ENCODE measurements around the gene UBAP2L.
"Not testable (repeated sequence)": the region's sequence is repeated elsewhere in the genome, so short reads cannot be mapped to it uniquely, and the experiment has no call there.

UBAP2L gene

DNA sequence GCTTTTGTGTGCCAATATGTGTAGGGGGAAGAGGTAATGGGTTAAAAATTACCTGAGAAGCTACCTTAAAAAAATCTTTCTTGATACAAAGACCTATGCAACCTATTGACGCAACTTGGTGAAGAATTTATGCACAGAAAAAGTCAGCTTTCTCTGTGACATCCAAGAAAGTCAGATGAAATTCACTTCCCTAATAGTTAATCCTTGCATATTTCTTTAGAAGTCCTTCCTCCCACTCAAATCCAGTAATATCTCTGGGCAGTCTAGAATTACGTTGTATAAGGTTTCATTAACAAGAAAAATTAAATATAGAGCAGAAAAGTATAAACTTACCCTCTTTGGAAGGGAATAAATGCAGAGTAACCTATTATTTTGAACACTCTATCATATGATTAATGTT, 2.9 kb downstream of the UBAP2L start:
- peaks cover 13% of the 10 kb centered on the region for H3K79me1 ChIP-seq (ENCODE audit: low read length)

DNA sequence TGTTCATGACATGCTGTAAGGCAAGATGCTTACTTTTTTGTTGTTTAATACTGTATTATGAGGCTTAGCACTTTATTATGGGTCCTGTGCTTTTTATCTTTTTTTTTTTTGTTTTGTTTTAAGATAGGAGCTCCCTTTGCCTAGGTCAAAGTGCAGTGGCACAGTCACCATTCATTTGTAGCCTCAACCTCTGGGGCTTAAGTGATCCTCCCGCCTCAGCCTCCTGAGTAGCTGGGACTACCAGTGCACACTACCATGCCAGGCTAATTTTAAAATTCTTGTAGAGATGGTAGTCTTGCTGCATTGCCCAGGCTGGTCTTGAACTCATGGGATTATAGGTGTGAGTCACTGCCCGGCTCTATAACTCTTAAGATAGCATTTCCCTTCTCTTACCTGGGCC, 4.6 kb downstream of the UBAP2L start:
- no peak for DNase-seq
- H3K27me3 ChIP-seq (ENCODE audit: insufficient read depth, low read length): no peaks in the 10 kb centered on the region
- no peak overlapping the region for H3K18ac ChIP-seq (ENCODE audit: low read length)
- H3K4ac ChIP-seq (ENCODE audit: low read depth, low read length): peak overlapping the region; percentile 70
- no peak overlapping the region for H3K4me3 ChIP-seq (ENCODE audit: low read depth, low read length)
- no peak overlapping the region for H2AK5ac ChIP-seq (ENCODE audit: low read length)
- H2BK12ac ChIP-seq (ENCODE audit: low read length): no peak overlapping the region
- no peaks in the 10 kb centered on the region for H3K9me3 ChIP-seq (ENCODE audit: insufficient read depth, low read depth, low read length)
- no peak overlapping the region for H2BK120ac ChIP-seq (ENCODE audit: insufficient read depth, low read length, poor library complexity)
- no peak overlapping the region for H4K12ac ChIP-seq (ENCODE audit: low read depth, low read length)
- no peaks in the 10 kb centered on the region for H3K4me1 ChIP-seq (ENCODE audit: control insufficient read depth in 1 of 2, insufficient read depth in 2 of 2, low read length in 2 of 2)
- no peak overlapping the region for H3K27ac ChIP-seq (ENCODE audit: low read depth, low read length)
- peaks cover 8% of the 10 kb centered on the region for H3K79me1 ChIP-seq (ENCODE audit: low read length)
- no peak overlapping the region for H2BK5ac ChIP-seq (ENCODE audit: low read depth, low read length, poor library complexity)
- H3K79me2 ChIP-seq (ENCODE audit: control insufficient read depth, insufficient read depth, low read length, poor library complexity): peaks cover 10% of the 10 kb centered on the region
- H3K4me2 ChIP-seq (ENCODE audit: low read length): no peak overlapping the region
- no peak overlapping the region for H2AFZ ChIP-seq (ENCODE audit: insufficient read depth, low read length, poor library complexity)
- H3K23ac ChIP-seq (ENCODE audit: low read length): no peak overlapping the region
- WGBS (ENCODE audit: extremely low coverage, insufficient coverage, insufficient read length): no CpG with 5 or more reads among the region's 2 CpGs
- peaks cover 24 to 39% of the 10 kb centered on the region in 2 experiments for H3K36me3 ChIP-seq (ENCODE audit: control insufficient read depth in 1 of 2, insufficient read depth in 2 of 2, low read length in 2 of 2)
- no peak overlapping the region for H3K14ac ChIP-seq (ENCODE audit: low read length)
- no peak overlapping the region for H4K91ac ChIP-seq (ENCODE audit: low read depth, low read length)
- no peak overlapping the region for H4K8ac ChIP-seq (ENCODE audit: low read depth, low read length)
- H3K9ac ChIP-seq (ENCODE audit: low read length): no peak overlapping the region

More for the DNA sequence above, 2.9 kb downstream of the UBAP2L start:
- no peak overlapping the region for H3K9ac ChIP-seq (ENCODE audit: low read length)
- peaks cover 20% of the 10 kb centered on the region for H3K79me2 ChIP-seq (ENCODE audit: control insufficient read depth, insufficient read depth, low read length, poor library complexity)
- peaks cover 2 to 4% of the 10 kb centered on the region in 2 experiments for H3K4me1 ChIP-seq (ENCODE audit: control insufficient read depth in 1 of 2, insufficient read depth in 2 of 2, low read length in 2 of 2)
- H3K27ac ChIP-seq (ENCODE audit: low read depth, low read length): no peak overlapping the region
- no peak overlapping the region for H3K4ac ChIP-seq (ENCODE audit: low read depth, low read length)
- peaks cover 16 to 27% of the 10 kb centered on the region in 2 experiments for H3K36me3 ChIP-seq (ENCODE audit: control insufficient read depth in 1 of 2, insufficient read depth in 2 of 2, low read length in 2 of 2)
- H3K14ac ChIP-seq (ENCODE audit: low read length): no peak overlapping the region
- H2BK12ac ChIP-seq (ENCODE audit: low read length): no peak overlapping the region
- H4K91ac ChIP-seq (ENCODE audit: low read depth, low read length): no peak overlapping the region
- H2BK5ac ChIP-seq (ENCODE audit: low read depth, low read length, poor library complexity): no peak overlapping the region
- H4K12ac ChIP-seq (ENCODE audit: low read depth, low read length): no peak overlapping the region
- no peak overlapping the region for H3K4me3 ChIP-seq (ENCODE audit: low read depth, low read length)
- no peaks in the 10 kb centered on the region for H3K27me3 ChIP-seq (ENCODE audit: insufficient read depth, low read length)
- no peak overlapping the region for H3K4me2 ChIP-seq (ENCODE audit: low read length)
- no peak overlapping the region for H2BK120ac ChIP-seq (ENCODE audit: insufficient read depth, low read length, poor library complexity)
- H3K9me3 ChIP-seq (ENCODE audit: insufficient read depth, low read depth, low read length): no peaks in the 10 kb centered on the region
- no peak overlapping the region for H3K23ac ChIP-seq (ENCODE audit: low read length)
- H3K18ac ChIP-seq (ENCODE audit: low read length): no peak overlapping the region
- no peak overlapping the region for H2AFZ ChIP-seq (ENCODE audit: insufficient read depth, low read length, poor library complexity)
- H4K8ac ChIP-seq (ENCODE audit: low read depth, low read length): no peak overlapping the region
- no peak for DNase-seq
- H2AK5ac ChIP-seq (ENCODE audit: low read length): no peak overlapping the region
- no CpG with 5 or more reads among the region's 2 CpGs for WGBS (ENCODE audit: extremely low coverage, insufficient coverage, insufficient read length)

DNA sequence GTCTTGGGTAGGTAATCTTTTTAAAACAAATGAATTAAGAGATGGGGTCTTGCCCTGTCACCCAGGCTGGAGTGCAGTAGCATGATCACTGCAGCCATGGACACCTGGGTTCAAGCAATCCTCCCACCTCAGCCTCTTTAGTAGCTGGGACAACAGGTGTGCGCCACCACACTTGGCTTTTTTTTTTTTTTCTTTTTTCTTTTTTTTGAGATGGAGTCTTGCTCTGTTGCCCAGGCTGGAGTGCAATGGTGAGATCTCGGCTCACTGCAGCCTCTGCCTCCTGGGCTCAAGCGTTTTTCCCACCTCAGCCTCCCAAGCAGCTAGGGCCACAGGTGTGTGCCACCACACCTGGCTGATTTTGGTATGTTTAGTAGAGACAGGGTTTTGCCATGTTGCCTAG, 10.4 kb downstream of the UBAP2L start:
- not testable (repeated sequence) for H2BK5ac ChIP-seq (ENCODE audit: low read depth, low read length, poor library complexity); H2AK5ac ChIP-seq (ENCODE audit: low read length); H4K12ac ChIP-seq (ENCODE audit: low read depth, low read length); H3K9ac ChIP-seq (ENCODE audit: low read length); H3K79me1 ChIP-seq (ENCODE audit: low read length); H3K27ac ChIP-seq (ENCODE audit: low read depth, low read length); H3K14ac ChIP-seq (ENCODE audit: low read length); H3K18ac ChIP-seq (ENCODE audit: low read length); H3K79me2 ChIP-seq (ENCODE audit: control insufficient read depth, insufficient read depth, low read length, poor library complexity); H2BK12ac ChIP-seq (ENCODE audit: low read length); H2BK120ac ChIP-seq (ENCODE audit: insufficient read depth, low read length, poor library complexity); H4K8ac ChIP-seq (ENCODE audit: low read depth, low read length); H3K4me1 ChIP-seq (ENCODE audit: control insufficient read depth in 1 of 2, insufficient read depth in 2 of 2, low read length in 2 of 2); DNase-seq; H3K4me3 ChIP-seq (ENCODE audit: low read depth, low read length); H3K4me2 ChIP-seq (ENCODE audit: low read length); H4K91ac ChIP-seq (ENCODE audit: low read depth, low read length); H2AFZ ChIP-seq (ENCODE audit: insufficient read depth, low read length, poor library complexity); H3K27me3 ChIP-seq (ENCODE audit: insufficient read depth, low read length); H3K9me3 ChIP-seq (ENCODE audit: insufficient read depth, low read depth, low read length); H3K23ac ChIP-seq (ENCODE audit: low read length)
- WGBS (ENCODE audit: extremely low coverage, insufficient coverage, insufficient read length): no CpG with 5 or more reads among the region's 3 CpGs
- H3K36me3 ChIP-seq (ENCODE audit: control insufficient read depth in 1 of 2, insufficient read depth in 2 of 2, low read length in 2 of 2): peaks cover 47 to 70% of the 10 kb centered on the region in 2 experiments
- H3K4ac ChIP-seq (ENCODE audit: low read depth, low read length): peak overlapping the region; percentile 40

DNA sequence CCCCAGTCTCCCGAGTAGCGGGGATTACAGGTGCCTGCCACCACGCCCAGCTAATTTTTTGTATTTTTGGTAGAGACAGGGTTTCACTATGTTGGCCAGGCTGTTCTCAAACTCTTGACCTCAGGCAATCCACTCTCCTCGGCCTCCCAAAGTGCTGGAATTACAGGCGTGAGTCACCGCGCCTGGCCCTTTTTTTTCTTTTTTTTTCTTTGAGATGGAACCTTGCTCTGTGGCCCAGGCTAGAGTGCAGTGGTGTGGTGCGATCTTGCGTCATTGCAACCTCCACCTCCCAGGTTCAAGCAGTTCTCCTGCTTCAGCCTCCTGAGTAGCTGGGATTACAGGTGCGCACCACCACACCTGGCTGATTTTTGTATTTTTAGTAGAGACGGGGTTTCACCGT, 12.4 kb downstream of the UBAP2L start:
- H3K23ac ChIP-seq (ENCODE audit: low read length); H2AFZ ChIP-seq (ENCODE audit: insufficient read depth, low read length, poor library complexity): not testable (repeated sequence)

More for the DNA sequence above, 12.4 kb downstream of the UBAP2L start:
- not testable (repeated sequence) for H3K27me3 ChIP-seq (ENCODE audit: insufficient read depth, low read length); H4K91ac ChIP-seq (ENCODE audit: low read depth, low read length); H3K4me2 ChIP-seq (ENCODE audit: low read length); H2AK5ac ChIP-seq (ENCODE audit: low read length); H3K79me1 ChIP-seq (ENCODE audit: low read length); H3K9me3 ChIP-seq (ENCODE audit: insufficient read depth, low read depth, low read length); H3K4me1 ChIP-seq (ENCODE audit: control insufficient read depth in 1 of 2, insufficient read depth in 2 of 2, low read length in 2 of 2); H2BK120ac ChIP-seq (ENCODE audit: insufficient read depth, low read length, poor library complexity); H3K9ac ChIP-seq (ENCODE audit: low read length); H3K27ac ChIP-seq (ENCODE audit: low read depth, low read length); H3K4me3 ChIP-seq (ENCODE audit: low read depth, low read length); H2BK12ac ChIP-seq (ENCODE audit: low read length); H4K8ac ChIP-seq (ENCODE audit: low read depth, low read length); H3K79me2 ChIP-seq (ENCODE audit: control insufficient read depth, insufficient read depth, low read length, poor library complexity); H3K18ac ChIP-seq (ENCODE audit: low read length); H2BK5ac ChIP-seq (ENCODE audit: low read depth, low read length, poor library complexity); H4K12ac ChIP-seq (ENCODE audit: low read depth, low read length); H3K14ac ChIP-seq (ENCODE audit: low read length); H3K4ac ChIP-seq (ENCODE audit: low read depth, low read length)
- H3K36me3 ChIP-seq (ENCODE audit: control insufficient read depth in 1 of 2, insufficient read depth in 2 of 2, low read length in 2 of 2): peaks cover 40 to 70% of the 10 kb centered on the region in 2 experiments
- DNase-seq: peak; percentile 83
- WGBS (ENCODE audit: extremely low coverage, insufficient coverage, insufficient read length): no CpG with 5 or more reads among the region's 12 CpGs
